Thyroid gland (tissue), 4 donors: ENCODE results near the gene TMEM132C. TPM values are rescaled to one million over a fixed set of nuclear protein-coding genes. Genes with fewer than 3 reads are reported as not detected.

Source experiments
- DNase-seq, 2 donors: peaks; one replicate each; pipeline ENCODE4 v3.0.0-alpha.2; 2019
- H3K27ac ChIP-seq, 3 donors: fragments of 200-600 bp; sonication (generic); 1 replicate in 2 of 3; 2 replicates in 1 of 3; pipeline ENCODE4 v1.5.1; 2016 to 2019; ENCODE audit warnings: mild to moderate bottlenecking in 1 of 3, moderate library complexity in 1 of 3
- H3K27me3 ChIP-seq: fragments of 200-600 bp; sonication (generic); one replicate; pipeline ENCODE4 v1.5.1; 2019
- H3K36me3 ChIP-seq, 2 donors: fragments of 200-600 bp; sonication (generic); one replicate each; pipeline ENCODE4 v1.5.1; 2016 to 2019
- H3K4me1 ChIP-seq, 2 donors: fragments of 200-600 bp; sonication (generic); one replicate each; pipeline ENCODE4 v1.5.1; 2017 to 2019
- H3K4me3 ChIP-seq, 3 donors: fragments of 200-600 bp; sonication (generic); replicated peaks in 1 of 3; 1 replicate in 2 of 3; 2 replicates in 1 of 3; pipeline ENCODE4 v1.5.1; 2016; ENCODE audit warnings: mild to moderate bottlenecking in 1 of 3
- H3K9me3 ChIP-seq: fragments of 200-600 bp; sonication (generic); one replicate; pipeline ENCODE4 v1.5.1; 2017
- POLR2A ChIP-seq, 2 donors: fragments of 450-650 bp; IDR thresholded peaks; one replicate each; pipeline ENCODE4 v1.6.1; 2017; ENCODE audit warnings: antibody characterized with exemption in 2 of 2, mild to moderate bottlenecking in 2 of 2, moderate library complexity in 1 of 2
- WGBS, 2 donors: methylation state at CpG; one replicate each; pipeline ENCODE4 v1.1.5; 2017; 5-methylcytosine and 5-hydroxymethylcytosine counted together
- intact Hi-C: fragments of 100-400 bp; cut with DNase I; formaldehyde crosslinking; loops from one replicate; pipeline ENCODE4 v1.15.1; 2023
- total RNA-seq, 4 donors: library from RNA; depleted of rRNA; stranded (reverse); fragments of >200 nt; gene quantifications; one replicate each; pipeline ENCODE4 v1.2.3, GENCODE V29; 2016
- TF ChIP-seq, protein P1 (sequence below), 6 experiments: fragments of 200-600 bp in 3 of 6; fragments of 450-650 bp in 3 of 6; sonication (generic) in 3 of 6; IDR thresholded peaks; one replicate each; pipeline ENCODE4 v1.5.1; 2016 to 2019; ENCODE audit warnings: antibody characterized with exemption in 6 of 6, mild to moderate bottlenecking in 2 of 6, inconsistent platforms in 1 of 6, moderate library complexity in 1 of 6

TMEM132C gene
- total RNA-seq, 4 donors from 2014 or later, result 0.27 to 2.5 (median 1.0) TPM

- Histone ChIP-seq H3K4me3 (no peak overlapping the region), H3K36me3 (no peaks in the 10 kb centered on the region), H3K4me1 (no peaks in the 10 kb centered on the region), H3K27ac (no peak overlapping the region), H3K27me3 (no peaks in the 10 kb centered on the region), H3K9me3 (no peaks in the 10 kb centered on the region)
- intact Hi-C loops, result no loop called here
- TF ChIP-seq, protein P1, sequence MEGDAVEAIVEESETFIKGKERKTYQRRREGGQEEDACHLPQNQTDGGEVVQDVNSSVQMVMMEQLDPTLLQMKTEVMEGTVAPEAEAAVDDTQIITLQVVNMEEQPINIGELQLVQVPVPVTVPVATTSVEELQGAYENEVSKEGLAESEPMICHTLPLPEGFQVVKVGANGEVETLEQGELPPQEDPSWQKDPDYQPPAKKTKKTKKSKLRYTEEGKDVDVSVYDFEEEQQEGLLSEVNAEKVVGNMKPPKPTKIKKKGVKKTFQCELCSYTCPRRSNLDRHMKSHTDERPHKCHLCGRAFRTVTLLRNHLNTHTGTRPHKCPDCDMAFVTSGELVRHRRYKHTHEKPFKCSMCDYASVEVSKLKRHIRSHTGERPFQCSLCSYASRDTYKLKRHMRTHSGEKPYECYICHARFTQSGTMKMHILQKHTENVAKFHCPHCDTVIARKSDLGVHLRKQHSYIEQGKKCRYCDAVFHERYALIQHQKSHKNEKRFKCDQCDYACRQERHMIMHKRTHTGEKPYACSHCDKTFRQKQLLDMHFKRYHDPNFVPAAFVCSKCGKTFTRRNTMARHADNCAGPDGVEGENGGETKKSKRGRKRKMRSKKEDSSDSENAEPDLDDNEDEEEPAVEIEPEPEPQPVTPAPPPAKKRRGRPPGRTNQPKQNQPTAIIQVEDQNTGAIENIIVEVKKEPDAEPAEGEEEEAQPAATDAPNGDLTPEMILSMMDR (IDR thresholded peaks at IDR 0.05), result no peak
- TF ChIP-seq POLR2A (IDR thresholded peaks at IDR 0.05), result no peak
- no peak for DNase-seq
- 83 to 88% methylated on average over 8 of the region's 8 CpGs for WGBS, 2 donors
Observed at GRCh38 chr12:128621304-128621703, 354.3 kb downstream of the TMEM132C start.

- intact Hi-C loops, result no loop called here
- Histone ChIP-seq H3K9me3 (no peaks in the 10 kb centered on the region), H3K27ac (no peak overlapping the region), H3K36me3 (no peaks in the 10 kb centered on the region), H3K27me3 (no peaks in the 10 kb centered on the region), H3K4me3 (no peak overlapping the region), H3K4me1 (no peaks in the 10 kb centered on the region)
- WGBS, 2 donors, result 89 to 92% methylated on average over 6 of the region's 6 CpGs
- DNase-seq, result no peak
- TF ChIP-seq, protein P1 (IDR thresholded peaks at IDR 0.05), result no peak
- no peak for TF ChIP-seq POLR2A (IDR thresholded peaks at IDR 0.05)
Observed at GRCh38 chr12:128623748-128624147, 356.8 kb downstream of the TMEM132C start.

GRCh38 chr12:128626808-128627320 is 359.9 kb downstream of the TMEM132C start:
- no peak for TF ChIP-seq POLR2A (IDR thresholded peaks at IDR 0.05)
- TF ChIP-seq, protein P1 (IDR thresholded peaks at IDR 0.05), result no peak
- H3K36me3 ChIP-seq, result no peaks in the 10 kb centered on the region
- no peak for DNase-seq
- H3K9me3 ChIP-seq, result no peaks in the 10 kb centered on the region
- intact Hi-C loops, result no loop called here
- no peak overlapping the region for H3K27ac ChIP-seq
- H3K27me3 ChIP-seq, result no peaks in the 10 kb centered on the region
- no peak overlapping the region for H3K4me3 ChIP-seq
- H3K4me1 ChIP-seq, result no peaks in the 10 kb centered on the region
- 84 to 87% methylated on average over 6 of the region's 6 CpGs for WGBS, 2 donors

- Histone ChIP-seq H3K4me3 (no peak overlapping the region), H3K27ac (no peak overlapping the region), H3K27me3 (no peaks in the 10 kb centered on the region), H3K9me3 (no peaks in the 10 kb centered on the region), H3K36me3 (no peaks in the 10 kb centered on the region), H3K4me1 (no peaks in the 10 kb centered on the region)
- TF ChIP-seq POLR2A (IDR thresholded peaks at IDR 0.05), result no peak
- TF ChIP-seq, protein P1 (IDR thresholded peaks at IDR 0.05), result no peak
- WGBS, 2 donors, result 75 to 89% methylated on average over 3 to 8 of the region's 9 CpGs
- intact Hi-C loops, result no loop called here
- no peak for DNase-seq
Observed at GRCh38 chr12:128627659-128628058, 360.7 kb downstream of the TMEM132C start.

DNA sequence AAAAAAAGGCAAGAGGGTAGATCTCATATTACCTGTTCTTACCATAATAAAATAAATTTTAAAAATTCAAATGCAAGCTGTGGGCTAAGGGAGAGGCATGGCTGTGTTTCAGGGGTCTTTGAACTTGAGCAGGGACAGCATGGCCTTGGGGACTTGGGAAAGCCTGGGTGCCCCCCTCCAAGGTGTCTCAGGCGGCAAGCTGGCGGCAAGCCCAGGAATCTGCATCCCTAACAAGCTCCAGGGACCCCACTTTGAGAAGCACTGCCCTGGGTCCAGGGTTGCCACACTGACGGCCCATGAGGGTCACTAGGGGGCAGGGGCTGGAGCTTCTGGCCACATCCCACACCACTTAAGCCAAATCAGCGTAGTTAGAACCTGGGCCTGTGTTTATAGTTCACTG is 363.0 kb downstream of the TMEM132C start:
- 54 to 92% methylated on average over 2 to 4 of the region's 4 CpGs for WGBS, 2 donors
- no peaks in the 10 kb centered on the region for H3K9me3 ChIP-seq
- H3K36me3 ChIP-seq, result no peaks in the 10 kb centered on the region
- intact Hi-C loops, result no loop called here
- no peak for DNase-seq
- H3K4me1 ChIP-seq, result no peaks in the 10 kb centered on the region
- H3K27ac ChIP-seq, result no peak overlapping the region
- no peaks in the 10 kb centered on the region for H3K27me3 ChIP-seq
- H3K4me3 ChIP-seq, result no peak overlapping the region
- TF ChIP-seq, protein P1 (IDR thresholded peaks at IDR 0.05), result no peak
- no peak for TF ChIP-seq POLR2A (IDR thresholded peaks at IDR 0.05)
